Stimulated activated CD8-positive, alpha-beta memory T cell treated with anti-CD3 and anti-CD28 coated beads, Interleukin-7, amount 100 ng/mL, for 24 hours (primary cell): ENCODE results near the gene PRRC2C.
"Not testable (repeated sequence)": the region's sequence is repeated elsewhere in the genome, so short reads cannot be mapped to it uniquely, and the experiment has no call there.

ENCODE experiments used
- DNase-seq: peaks from one replicate; pipeline ENCODE4 v3.0.0-alpha.2; 2020; ENCODE audit warnings: low read depth

PRRC2C gene

GRCh38 chr1:171585715-171586114 lies 100.4 kb downstream of the PRRC2C start:
- no peak for DNase-seq

- no peak for DNase-seq
Observed at GRCh38 chr1:171588230-171588629, 102.9 kb downstream of the PRRC2C start.

- DNase-seq = no peak
Observed at GRCh38 chr1:171590022-171590421, 104.7 kb downstream of the PRRC2C start.

GRCh38 chr1:171595324-171595723 lies 110.0 kb downstream of the PRRC2C start:
- no peak for DNase-seq

GRCh38 chr1:171596119-171596518 lies 110.8 kb downstream of the PRRC2C start:
- DNase-seq = no peak

- no peak for DNase-seq
Observed at GRCh38 chr1:171596705-171597104, 111.4 kb downstream of the PRRC2C start.

GRCh38 chr1:171597203-171597602 lies 111.9 kb downstream of the PRRC2C start:
- no peak for DNase-seq

- not testable (repeated sequence) for DNase-seq
Observed at GRCh38 chr1:171600310-171600709, 115.0 kb downstream of the PRRC2C start.

- DNase-seq = no peak
Observed at GRCh38 chr1:171600862-171601261, 115.5 kb downstream of the PRRC2C start.

GRCh38 chr1:171603042-171603441 lies 117.7 kb downstream of the PRRC2C start:
- not testable (repeated sequence) for DNase-seq

- no peak for DNase-seq
Observed at GRCh38 chr1:171606402-171606941, 121.1 kb downstream of the PRRC2C start.

GRCh38 chr1:171610385-171610784 lies 125.1 kb downstream of the PRRC2C start:
- no peak for DNase-seq

- no peak for DNase-seq
Observed at GRCh38 chr1:171611306-171611705, 126.0 kb downstream of the PRRC2C start.

- DNase-seq = no peak
Observed at GRCh38 chr1:171613282-171613681, 128.0 kb downstream of the PRRC2C start.

- not testable (repeated sequence) for DNase-seq
Observed at GRCh38 chr1:171615122-171615906, 130.0 kb downstream of the PRRC2C start.

GRCh38 chr1:171616586-171616985 lies 131.3 kb downstream of the PRRC2C start:
- no peak for DNase-seq

GRCh38 chr1:171622152-171622462 lies 136.8 kb downstream of the PRRC2C start, which contains the start of gene MYOCOS:
TSS of gene MYOCOS (plus strand) at chr1:171622243. CDS start at chr1:171623884, 1,641 bp downstream.
- DNase-seq = no peak

- DNase-seq = no peak
Observed at GRCh38 chr1:171623651-171624331, 138.5 kb downstream of the PRRC2C start.

GRCh38 chr1:171625225-171625624 lies 139.9 kb downstream of the PRRC2C start:
- no peak for DNase-seq

- DNase-seq = no peak
Observed at GRCh38 chr1:171627020-171627419, 141.7 kb downstream of the PRRC2C start.

- no peak for DNase-seq
Observed at GRCh38 chr1:171628225-171628624, 142.9 kb downstream of the PRRC2C start.

GRCh38 chr1:171635661-171636060 lies 150.3 kb downstream of the PRRC2C start:
- no peak for DNase-seq

- DNase-seq = no peak
Observed at GRCh38 chr1:171636141-171636540, 150.8 kb downstream of the PRRC2C start.
